Stimulated activated naive B cell treated with anti-CD40 and anti-IgM and Interleukin-4, amounts not matched to agents 10 μg/mL and 1 μg/mL and 100 μg/mL, for 72 hours (primary cell): ENCODE results near the gene VMO1.
A peak's percentile ranks its signal among the peaks of the same experiment; 100 is the strongest.

Experiments
- ATAC-seq, 2 donors: fragments of 150-1000 bp; cut with Tn5 transposase; replicated peaks; 2 replicates each; pipeline ENCODE4 v1.10.0; 2021; ENCODE audit warnings: moderate library complexity in 1 of 2
- DNase-seq: peaks from one replicate; pipeline ENCODE4 v3.0.0; 2021
- H3K27ac Mint-ChIP-seq: one replicate; pipeline ENCODE4 v1.8.0; 2022; ENCODE audit warnings: mild to moderate bottlenecking, mixed read lengths
- H3K27me3 Mint-ChIP-seq, 2 donors: one replicate each; pipeline ENCODE4 v1.8.0; 2022; ENCODE audit warnings: mixed read lengths in 2 of 2
- H3K36me3 Mint-ChIP-seq, 2 donors: one replicate each; pipeline ENCODE4 v1.8.0; 2022; ENCODE audit warnings: mixed read lengths in 2 of 2, mild to moderate bottlenecking in 1 of 2
- H3K4me1 Mint-ChIP-seq, 2 donors: one replicate each; pipeline ENCODE4 v1.8.0; 2022; ENCODE audit warnings: mixed read lengths in 2 of 2, mild to moderate bottlenecking in 1 of 2
- H3K4me3 Mint-ChIP-seq, 2 donors: one replicate each; pipeline ENCODE4 v1.8.0; 2022; ENCODE audit warnings: mild to moderate bottlenecking in 2 of 2, mixed read lengths in 2 of 2, moderate library complexity in 1 of 2
- H3K9me3 Mint-ChIP-seq, 2 donors: one replicate each; pipeline ENCODE4 v1.8.0; 2022; ENCODE audit warnings: mixed read lengths in 2 of 2, mild to moderate bottlenecking in 1 of 2

The VMO1 gene

DNA sequence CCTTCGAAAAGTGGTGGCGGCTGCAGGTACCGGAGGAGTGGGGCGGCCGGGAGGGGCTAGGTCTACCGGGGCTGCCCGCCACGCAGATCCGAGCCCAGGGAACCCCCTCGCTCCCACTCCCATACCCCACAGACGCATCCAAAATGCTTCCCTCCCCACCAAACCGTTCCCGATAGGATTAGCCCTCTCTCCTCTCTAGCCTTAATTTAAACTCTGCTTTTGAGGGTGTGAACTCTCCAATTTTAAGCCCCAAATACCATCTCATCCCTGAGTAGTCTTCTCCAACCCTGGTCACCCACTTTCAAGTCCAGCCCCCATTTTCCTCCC, 46.2 kb downstream of the VMO1 start:
- peaks cover 0 to 3% of the 10 kb centered on the region in 2 donors for H3K36me3 Mint-ChIP-seq
- peaks cover 29 to 50% of the 10 kb centered on the region in 2 donors for H3K4me1 Mint-ChIP-seq
- no peak for ATAC-seq
- H3K27ac Mint-ChIP-seq: peak overlapping the region; percentile 43
- DNase-seq: no peak
- no peaks in the 10 kb centered on the region for H3K9me3 Mint-ChIP-seq
- H3K4me3 Mint-ChIP-seq: peak overlapping the region; percentile 76 to 77
- peaks cover 30 to 38% of the 10 kb centered on the region in 2 donors for H3K27me3 Mint-ChIP-seq

GRCh38 chr17:4739122-4740024, 46.8 kb downstream of the VMO1 start, which contains the start of the genes CXCL16 and ZMYND15:
Gene CXCL16, minus strand, starts transcription at chr17:4739928. Its CDS starts 589 bp downstream, at chr17:4739339.
Gene ZMYND15, plus strand, starts transcription at chr17:4739833. Its CDS starts 716 bp downstream, at chr17:4740549.
- DNase-seq (peak; percentile 52), ATAC-seq (peak; percentile 80 to 87)
- Mint-ChIP-seq H3K27me3 (peaks cover 24 to 35% of the 10 kb centered on the region in 2 donors), H3K9me3 (no peaks in the 10 kb centered on the region), H3K4me1 (peaks cover 33 to 52% of the 10 kb centered on the region in 2 donors), H3K36me3 (peaks cover 0 to 3% of the 10 kb centered on the region in 2 donors), H3K4me3 (peak within 1 kb of the TSS; percentile 77 to 81), H3K27ac (peak within 1 kb of the TSS; percentile 91)

DNA sequence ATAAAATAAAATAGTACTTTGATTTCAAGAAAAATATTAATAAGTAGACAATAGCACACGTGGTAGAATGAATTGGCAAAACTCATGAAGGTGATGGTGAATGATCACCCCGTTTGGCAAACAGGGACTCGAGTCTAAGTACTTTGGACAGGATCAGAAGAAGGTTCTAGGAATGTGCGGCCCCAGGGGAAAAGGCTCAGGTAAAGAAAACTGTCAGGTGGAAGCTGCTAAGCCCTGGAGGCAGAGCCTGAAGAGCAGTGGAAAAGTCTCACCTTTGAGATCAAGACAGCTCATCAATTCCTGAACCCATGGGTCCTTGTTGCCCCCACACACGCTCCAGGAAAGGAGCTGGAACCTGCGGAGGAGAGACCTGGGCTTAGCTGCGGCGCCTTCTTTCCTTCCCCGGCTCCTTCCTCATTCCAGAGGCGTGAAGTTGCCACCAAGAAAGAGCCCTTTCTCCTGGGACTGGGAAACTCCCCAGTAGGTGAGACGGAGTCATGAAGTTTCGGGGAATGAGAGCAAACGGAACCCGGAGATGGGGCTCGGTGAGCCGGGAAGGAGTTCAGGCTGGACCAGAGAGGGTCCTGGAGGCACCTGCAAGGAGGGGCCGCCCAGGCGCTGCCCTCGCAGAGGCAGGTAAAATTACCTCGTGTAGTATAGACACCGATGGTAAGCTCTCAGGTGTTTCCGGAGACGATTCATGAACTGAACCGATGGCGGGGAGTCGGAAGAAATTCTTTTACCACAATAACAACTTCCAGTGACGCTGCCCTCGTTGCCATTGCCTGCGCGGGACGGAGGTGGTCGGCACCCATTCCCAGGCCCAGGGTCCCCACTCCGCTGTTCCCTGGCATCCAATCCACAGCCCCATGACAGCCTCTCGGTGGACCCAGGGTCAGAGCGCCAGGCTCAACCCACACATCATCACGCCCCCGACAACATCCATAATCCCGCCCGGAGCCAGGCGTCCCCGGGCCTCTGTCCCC, 47.7 kb downstream of the VMO1 start:
- Mint-ChIP-seq H3K36me3 (peaks cover 0 to 3% of the 10 kb centered on the region in 2 donors), H3K27ac (peak overlapping the region; percentile 91), H3K9me3 (no peaks in the 10 kb centered on the region), H3K4me1 (peaks cover 37 to 60% of the 10 kb centered on the region in 2 donors), H3K4me3 (peak overlapping the region; percentile 77 to 81), H3K27me3 (peaks cover 14 to 26% of the 10 kb centered on the region in 2 donors)
- no peak for DNase-seq
- ATAC-seq: peak; percentile 7 to 11

DNA sequence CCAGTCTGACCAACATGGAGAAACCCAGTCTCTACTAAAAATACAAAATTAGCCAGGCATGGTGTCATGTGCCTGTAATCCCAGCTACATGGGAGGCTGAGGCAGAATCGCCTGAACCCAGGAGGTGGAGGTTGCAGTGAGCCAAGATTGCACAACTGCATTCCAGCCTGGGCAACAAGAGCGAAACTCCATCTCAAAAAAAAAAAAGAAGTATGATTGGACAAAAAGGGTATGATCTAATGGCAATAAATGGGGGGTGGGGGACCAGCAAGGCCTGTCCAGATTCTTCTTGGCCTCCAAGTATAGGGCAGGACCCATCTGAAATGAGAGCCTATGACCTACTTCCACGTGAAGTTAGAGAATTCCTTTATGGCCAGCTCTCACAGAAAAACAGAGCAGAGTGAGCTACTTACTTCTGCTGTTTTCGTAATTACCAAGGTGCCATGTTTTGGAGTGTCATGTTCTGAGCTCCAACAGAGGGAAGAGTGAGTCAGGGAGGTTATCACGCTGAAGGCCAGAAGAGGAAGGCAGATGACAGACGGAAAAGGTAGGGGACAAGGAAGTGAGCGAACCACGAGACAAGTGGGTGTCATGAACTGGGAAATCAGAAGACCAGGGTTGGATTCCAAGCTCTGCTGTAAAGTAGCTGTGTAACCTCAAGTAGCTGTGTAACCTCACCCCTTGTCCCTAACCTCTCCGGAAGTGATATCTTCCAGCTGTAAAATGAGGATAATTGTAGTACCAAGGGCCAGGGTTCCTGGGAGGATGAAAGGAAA, 50.1 kb downstream of the VMO1 start:
- H3K4me3 Mint-ChIP-seq: no peak overlapping the region
- H3K9me3 Mint-ChIP-seq: no peaks in the 10 kb centered on the region
- peaks cover 0 to 6% of the 10 kb centered on the region in 2 donors for H3K36me3 Mint-ChIP-seq
- ATAC-seq: no peak
- DNase-seq: no peak
- peaks cover 6 to 11% of the 10 kb centered on the region in 2 donors for H3K27me3 Mint-ChIP-seq
- no peak overlapping the region for H3K27ac Mint-ChIP-seq
- peaks cover 42 to 71% of the 10 kb centered on the region in 2 donors for H3K4me1 Mint-ChIP-seq
